ENCODE measurements around the gene MICAL1.

- no peak for TF ChIP-seq POLR2AphosphoS5 (IDR thresholded peaks at IDR 0.05; ENCODE audit: insufficient read depth, low read depth, low read length)
- TF ChIP-seq MAX (IDR thresholded peaks at IDR 0.05; ENCODE audit: insufficient read depth, insufficient read length), result no peak
- no peak for TF ChIP-seq CTCF (IDR thresholded peaks at IDR 0.05; ENCODE audit: extremely low read depth in 1 of 2, insufficient read depth in 1 of 2, low read depth in 1 of 2, low read length in 2 of 2)
- TF ChIP-seq POLR2A (IDR thresholded peaks at IDR 0.05; ENCODE audit: low read depth, low read length), result no peak
- TF ChIP-seq JUN (IDR thresholded peaks at IDR 0.05; ENCODE audit: borderline replicate concordance, insufficient read depth, insufficient read length, low read depth), result no peak
- TF ChIP-seq EZH2 (IDR thresholded peaks at IDR 0.05; ENCODE audit: borderline replicate concordance, low read depth, low read length, severe bottlenecking), result no peak
Observed at GRCh38 chr6:109451376-109451775, 4.2 kb downstream of the MICAL1 start.
